Naive thymus-derived CD4-positive, alpha-beta T cell (primary cell): ENCODE data around the gene MIPEP. TPM values are rescaled to one million over a fixed set of nuclear protein-coding genes. Genes with fewer than 3 reads are reported as not detected.

Source experiments
- ATAC-seq: fragments of 150-1000 bp; cut with Tn5 transposase; 2 replicates; pipeline ENCODE4 v1.10.0; 2021; ENCODE audit warnings: mild to moderate bottlenecking, moderate library complexity
- CTCF ChIA-PET: fragments of 350-600 bp; sonication (Branson Sonifier 250); formaldehyde crosslinking; loops from one replicate; lab custom pipeline; 2021; ENCODE audit warnings: antibody characterized with exemption; lab: Charles Lee
- POLR2A ChIA-PET: fragments of 350-600 bp; sonication (Branson Sonifier 250); formaldehyde crosslinking; loops from one replicate; lab custom pipeline; 2021; ENCODE audit warnings: antibody characterized with exemption, inconsistent platforms; lab: Charles Lee
- DNase-seq, 9 donors: peaks; one replicate each; pipeline versions ENCODE4 v3.0.0 to v3.0.0-alpha.2; 2020 to 2022; ENCODE audit warnings: mixed read lengths in 1 of 9
- H3K27ac ChIP-seq: one replicate; pipeline ENCODE4 v1.7.0; 2013; ENCODE audit warnings: mild to moderate bottlenecking, low read depth, low read length, moderate library complexity
- H3K27me3 ChIP-seq, 2 donors: one replicate each; pipeline ENCODE4 v1.7.0; 2013; ENCODE audit warnings: low read length in 2 of 2, mild to moderate bottlenecking in 2 of 2, moderate library complexity in 2 of 2; ENCODE audit not compliant: control insufficient read depth in 2 of 2, insufficient read depth in 2 of 2
- H3K36me3 ChIP-seq, 3 experiments: 1 replicate in 2 of 3; 2 replicates in 1 of 3; pipeline ENCODE4 v1.7.0; 2013; ENCODE audit warnings: low read length in 3 of 3, mild to moderate bottlenecking in 3 of 3, moderate library complexity in 1 of 3; ENCODE audit not compliant: insufficient read depth in 3 of 3, control insufficient read depth in 2 of 3
- H3K4me1 ChIP-seq, 2 donors: one replicate each; pipeline ENCODE4 v1.7.0; 2013; ENCODE audit warnings: low read length in 2 of 2, mild to moderate bottlenecking in 2 of 2, moderate library complexity in 1 of 2; ENCODE audit not compliant: control insufficient read depth in 2 of 2, insufficient read depth in 2 of 2
- H3K4me3 ChIP-seq: 2 replicates; pipeline ENCODE4 v1.7.0; 2013; ENCODE audit warnings: mild to moderate bottlenecking, low read length
- H3K9me3 ChIP-seq, 3 experiments: 1 replicate in 2 of 3; 2 replicates in 1 of 3; pipeline ENCODE4 v1.7.0; 2013; ENCODE audit warnings: low read length in 3 of 3; ENCODE audit not compliant: control insufficient read depth in 2 of 3
- H3K27ac Mint-ChIP-seq, 9 donors: one replicate each; pipeline ENCODE4 v1.8.0; 2020 to 2022; ENCODE audit warnings: mixed read lengths in 9 of 9, mild to moderate bottlenecking in 8 of 9, moderate library complexity in 5 of 9, inconsistent platforms in 2 of 9
- H3K27me3 Mint-ChIP-seq, 5 donors: one replicate each; pipeline ENCODE4 v1.8.0; 2021 to 2022; ENCODE audit warnings: mixed read lengths in 5 of 5, mild to moderate bottlenecking in 1 of 5
- H3K36me3 Mint-ChIP-seq, 5 donors: one replicate each; pipeline ENCODE4 v1.8.0; 2020 to 2022; ENCODE audit warnings: mixed read lengths in 5 of 5, mild to moderate bottlenecking in 3 of 5, inconsistent platforms in 1 of 5
- H3K4me1 Mint-ChIP-seq, 7 donors: one replicate each; pipeline ENCODE4 v1.8.0; 2020 to 2022; ENCODE audit warnings: mixed read lengths in 7 of 7, mild to moderate bottlenecking in 3 of 7, inconsistent platforms in 1 of 7
- H3K4me3 Mint-ChIP-seq, 10 donors: one replicate each; pipeline ENCODE4 v1.8.0; 2020 to 2022; ENCODE audit warnings: mild to moderate bottlenecking in 10 of 10, mixed read lengths in 10 of 10, moderate library complexity in 6 of 10, inconsistent platforms in 2 of 10
- H3K9me3 Mint-ChIP-seq, 11 donors: one replicate each; pipeline ENCODE4 v1.8.0; 2020 to 2022; ENCODE audit warnings: mixed read lengths in 11 of 11, mild to moderate bottlenecking in 4 of 11, inconsistent platforms in 1 of 11, moderate library complexity in 1 of 11
- intact Hi-C, 2 donors: fragments of 100-400 bp; cut with micrococcal nuclease; formaldehyde crosslinking; loops; one replicate each; pipeline ENCODE4 v1.15.1; 2023
- polyA plus RNA-seq, 2 donors: library from polyadenylated mRNA; unstranded; fragments of 300-500 nt; fragmentation: Illumina TruSeq; gene quantifications; one replicate each; pipeline ENCODE4 v1.2.3, GENCODE V29; 2021
- total RNA-seq, 6 experiments: library from RNA in 5 of 6; stranded (reverse) in 5 of 6; gene quantifications; 1 replicate in 5 of 6; 2 replicates in 1 of 6; pipeline ENCODE4 v1.2.3 and lab custom pipeline; 2021 to 2026

Gene MIPEP
- total and polyA plus RNA-seq, 7 experiments from 2014 or later: 8.0 to 20.7 (median 9.5) TPM

- POLR2A ChIA-PET: no interaction called here
- Mint-ChIP-seq H3K9me3 (peaks cover 0 to 4% (median 0%) of the 10 kb centered on the region in 11 donors), H3K36me3 (peaks cover 0 to 69% (median 29%) of the 10 kb centered on the region in 5 donors), H3K27me3 (no peaks in the 10 kb centered on the region), H3K27ac (no peak overlapping the region), H3K4me3 (no peak overlapping the region), H3K4me1 (peaks cover 0 to 6% (median 0%) of the 10 kb centered on the region in 7 donors)
- DNase-seq: no peak
- intact Hi-C loops: no loop called here
- CTCF ChIA-PET: interaction anchor here (0.6 kb wide), 1 partner anchor 426 kb away, joined by 3 read pairs; no protein-coding TSS in a partner anchor
- ATAC-seq: no peak
- Histone ChIP-seq H3K27me3 (no peaks in the 10 kb centered on the region), H3K4me1 (no peaks in the 10 kb centered on the region), H3K9me3 (no peaks in the 10 kb centered on the region), H3K36me3 (no peaks in the 10 kb centered on the region), H3K4me3 (no peak overlapping the region), H3K27ac (no peak overlapping the region)
Measured at GRCh38 chr13:23824371-23824770, 64.8 kb downstream of the MIPEP start.

GRCh38 chr13:23822252-23822824 lies 66.9 kb downstream of the MIPEP start:
- Histone ChIP-seq H3K27ac (no peak overlapping the region), H3K36me3 (no peaks in the 10 kb centered on the region), H3K4me3 (no peak overlapping the region), H3K4me1 (no peaks in the 10 kb centered on the region), H3K27me3 (no peaks in the 10 kb centered on the region), H3K9me3 (no peaks in the 10 kb centered on the region)
- ChIA-PET CTCF (no interaction called here), POLR2A (no interaction called here)
- peaks cover 0 to 65% (median 29%) of the 10 kb centered on the region in 5 donors for H3K36me3 Mint-ChIP-seq
- ATAC-seq: no peak
- no peak overlapping the region for H3K4me3 Mint-ChIP-seq
- peaks cover 0 to 8% (median 0%) of the 10 kb centered on the region in 7 donors for H3K4me1 Mint-ChIP-seq
- intact Hi-C loops: no loop called here
- H3K9me3 Mint-ChIP-seq: peaks cover 0 to 4% (median 0%) of the 10 kb centered on the region in 11 donors
- H3K27ac Mint-ChIP-seq: no peak overlapping the region
- DNase-seq: no peak
- H3K27me3 Mint-ChIP-seq: no peaks in the 10 kb centered on the region

GRCh38 chr13:23820530-23820929 lies 68.7 kb downstream of the MIPEP start:
- DNase-seq (no peak), ATAC-seq (no peak)
- CTCF ChIA-PET: no interaction called here
- Mint-ChIP-seq H3K27ac (no peak overlapping the region), H3K4me1 (peaks cover 0 to 6% (median 0%) of the 10 kb centered on the region in 7 donors), H3K9me3 (peaks cover 0 to 4% (median 0%) of the 10 kb centered on the region in 11 donors), H3K4me3 (no peak overlapping the region), H3K27me3 (no peaks in the 10 kb centered on the region), H3K36me3 (peaks cover 0 to 59% (median 29%) of the 10 kb centered on the region in 5 donors)
- Histone ChIP-seq H3K27ac (no peak overlapping the region), H3K9me3 (no peaks in the 10 kb centered on the region), H3K4me3 (no peak overlapping the region), H3K4me1 (no peaks in the 10 kb centered on the region), H3K27me3 (no peaks in the 10 kb centered on the region), H3K36me3 (no peaks in the 10 kb centered on the region)
- intact Hi-C loops: no loop called here
- POLR2A ChIA-PET: no interaction called here

GRCh38 chr13:23817830-23818229 lies 71.4 kb downstream of the MIPEP start:
- Mint-ChIP-seq H3K4me3 (no peak overlapping the region), H3K9me3 (peaks cover 0 to 1% (median 0%) of the 10 kb centered on the region in 11 donors), H3K4me1 (peaks cover 0 to 6% (median 0%) of the 10 kb centered on the region in 7 donors), H3K27ac (no peak overlapping the region), H3K27me3 (no peaks in the 10 kb centered on the region), H3K36me3 (peaks cover 0 to 38% (median 10%) of the 10 kb centered on the region in 5 donors)
- no peak overlapping the region for H3K27ac ChIP-seq
- no peaks in the 10 kb centered on the region for H3K4me1 ChIP-seq
- H3K4me3 ChIP-seq: no peak overlapping the region
- intact Hi-C loops: no loop called here
- H3K27me3 ChIP-seq: no peaks in the 10 kb centered on the region
- POLR2A ChIA-PET: no interaction called here
- DNase-seq: no peak
- no peaks in the 10 kb centered on the region for H3K36me3 ChIP-seq
- H3K9me3 ChIP-seq: no peaks in the 10 kb centered on the region
- CTCF ChIA-PET: interaction anchor here (0.7 kb wide), 1 partner anchor 209 kb away, joined by 5 read pairs; no protein-coding TSS in a partner anchor
- ATAC-seq: peak; percentile 46

- peak overlapping the region in 1 of 9 donors; percentile 3 for H3K27ac Mint-ChIP-seq
- no peaks in the 10 kb centered on the region for H3K36me3 ChIP-seq
- H3K9me3 Mint-ChIP-seq: peaks cover 0 to 1% (median 0%) of the 10 kb centered on the region in 11 donors
- H3K4me3 ChIP-seq: no peak overlapping the region
- no peak for ATAC-seq
- no peak overlapping the region for H3K4me3 Mint-ChIP-seq
- H3K9me3 ChIP-seq: no peaks in the 10 kb centered on the region
- CTCF ChIA-PET: no interaction called here
- no peak for DNase-seq
- peaks cover 0 to 6% (median 0%) of the 10 kb centered on the region in 7 donors for H3K4me1 Mint-ChIP-seq
- H3K4me1 ChIP-seq: no peaks in the 10 kb centered on the region
- H3K27me3 ChIP-seq: no peaks in the 10 kb centered on the region
- no peaks in the 10 kb centered on the region for H3K27me3 Mint-ChIP-seq
- H3K36me3 Mint-ChIP-seq: peaks cover 0 to 32% (median 8%) of the 10 kb centered on the region in 5 donors
- POLR2A ChIA-PET: no interaction called here
- H3K27ac ChIP-seq: no peak overlapping the region
- intact Hi-C loops: no loop called here
Measured at GRCh38 chr13:23817136-23817535, 72.1 kb downstream of the MIPEP start.

GRCh38 chr13:23813635-23814034 lies 75.6 kb downstream of the MIPEP start:
- no peak overlapping the region for H3K27ac ChIP-seq
- POLR2A ChIA-PET: no interaction called here
- CTCF ChIA-PET: no interaction called here
- Mint-ChIP-seq H3K4me1 (peaks cover 0 to 6% (median 0%) of the 10 kb centered on the region in 7 donors), H3K36me3 (peaks cover 0 to 24% (median 8%) of the 10 kb centered on the region in 5 donors), H3K4me3 (no peak overlapping the region), H3K27me3 (no peaks in the 10 kb centered on the region), H3K9me3 (no peaks in the 10 kb centered on the region), H3K27ac (no peak overlapping the region)
- no peaks in the 10 kb centered on the region for H3K27me3 ChIP-seq
- H3K9me3 ChIP-seq: no peaks in the 10 kb centered on the region
- intact Hi-C loops: no loop called here
- no peak overlapping the region for H3K4me3 ChIP-seq
- H3K36me3 ChIP-seq: no peaks in the 10 kb centered on the region
- DNase-seq: no peak
- ATAC-seq: no peak
- H3K4me1 ChIP-seq: no peaks in the 10 kb centered on the region
